Ramos (cell line): ENCODE results near the gene PLXNC1.

ENCODE experiments used
- in situ Hi-C: fragments of 300-500 bp; cut with MboI; formaldehyde crosslinking; loops from one replicate; pipeline ENCODE4 v1.14.3; 2022; ENCODE audit warnings: low sequenced_read_pairs; ENCODE audit not compliant: unreplicated experiment

PLXNC1 gene

GRCh38 chr12:94260717-94261116 lies 112.3 kb downstream of the PLXNC1 start:
- in situ Hi-C loops = no loop called here

- in situ Hi-C loops = no loop called here
Observed at GRCh38 chr12:94261119-94261518, 112.7 kb downstream of the PLXNC1 start.

GRCh38 chr12:94261786-94262185 lies 113.4 kb downstream of the PLXNC1 start:
- in situ Hi-C loops = no loop called here

- in situ Hi-C loops = no loop called here
Observed at GRCh38 chr12:94262228-94263010, 114.0 kb downstream of the PLXNC1 start.

GRCh38 chr12:94263011-94263811 lies 114.8 kb downstream of the PLXNC1 start:
- in situ Hi-C loops = no loop called here

GRCh38 chr12:94263905-94264561 lies 115.7 kb downstream of the PLXNC1 start:
- in situ Hi-C loops = no loop called here

GRCh38 chr12:94264736-94265485 lies 116.5 kb downstream of the PLXNC1 start:
- in situ Hi-C loops = no loop called here

- in situ Hi-C loops = no loop called here
Observed at GRCh38 chr12:94265539-94265938, 117.2 kb downstream of the PLXNC1 start.

- in situ Hi-C loops = no loop called here
Observed at GRCh38 chr12:94265966-94266745, 117.8 kb downstream of the PLXNC1 start.

GRCh38 chr12:94266796-94267536 lies 118.6 kb downstream of the PLXNC1 start:
- in situ Hi-C loops = no loop called here

- in situ Hi-C loops = no loop called here
Observed at GRCh38 chr12:94267537-94267872, 119.1 kb downstream of the PLXNC1 start.

- in situ Hi-C loops = no loop called here
Observed at GRCh38 chr12:94267921-94268471, 119.6 kb downstream of the PLXNC1 start.

GRCh38 chr12:94269316-94269999 lies 121.1 kb downstream of the PLXNC1 start:
- in situ Hi-C loops = no loop called here

GRCh38 chr12:94271351-94271750 lies 123.0 kb downstream of the PLXNC1 start:
- in situ Hi-C loops = no loop called here

GRCh38 chr12:94272280-94272679 lies 123.9 kb downstream of the PLXNC1 start:
- in situ Hi-C loops = no loop called here

GRCh38 chr12:94273272-94273671 lies 124.9 kb downstream of the PLXNC1 start:
- in situ Hi-C loops = no loop called here

GRCh38 chr12:94276725-94277124 lies 128.3 kb downstream of the PLXNC1 start:
- in situ Hi-C loops = no loop called here

GRCh38 chr12:94277426-94278000 lies 129.1 kb downstream of the PLXNC1 start:
- in situ Hi-C loops = no loop called here
